Thymus (tissue), 11 donors: ENCODE measurements around the gene CCDC134. TPM values are rescaled to one million over a fixed set of nuclear protein-coding genes. Genes with fewer than 3 reads are reported as not detected.

Source experiments
- DNase-seq, 9 donors: peaks; one replicate each; pipeline ENCODE4 v3.0.0-alpha.2; 2013; ENCODE audit warnings: low spot score in 9 of 9, low read depth in 6 of 9, missing footprints in 1 of 9
- H3K27ac ChIP-seq, 2 donors: one replicate each; pipeline ENCODE4 v1.5.1; 2013; ENCODE audit warnings: control low read depth in 1 of 2, low read depth in 1 of 2, low read length in 1 of 2, mild to moderate bottlenecking in 1 of 2, moderate library complexity in 1 of 2
- H3K27me3 ChIP-seq, 2 donors: one replicate each; pipeline ENCODE4 v1.5.1; 2013; ENCODE audit warnings: low read length in 1 of 2; ENCODE audit not compliant: control insufficient read depth in 2 of 2, insufficient read depth in 1 of 2
- H3K36me3 ChIP-seq, 2 donors: one replicate each; pipeline ENCODE4 v1.5.1; 2013; ENCODE audit warnings: low read length in 1 of 2, mild to moderate bottlenecking in 1 of 2, moderate library complexity in 1 of 2; ENCODE audit not compliant: control insufficient read depth in 2 of 2, insufficient read depth in 2 of 2
- H3K4me1 ChIP-seq, 2 donors: one replicate each; pipeline ENCODE4 v1.5.1; 2013; ENCODE audit warnings: low read length in 2 of 2; ENCODE audit not compliant: control insufficient read depth in 2 of 2, insufficient read depth in 2 of 2
- H3K4me3 ChIP-seq, 2 donors: one replicate each; pipeline ENCODE4 v1.5.1; 2013; ENCODE audit warnings: low read length in 2 of 2, control low read depth in 1 of 2, mild to moderate bottlenecking in 1 of 2
- H3K9me3 ChIP-seq, 2 donors: one replicate each; pipeline ENCODE4 v1.5.1; 2013; ENCODE audit warnings: low read length in 1 of 2, mild to moderate bottlenecking in 1 of 2; ENCODE audit not compliant: control insufficient read depth in 2 of 2, insufficient read depth in 1 of 2
- WGBS: extraction: QIAGEN DNeasy Blood & Tissue Kit; methylation state at CpG from one replicate; pipeline ENCODE4 v1.1.7; 2013; 5-methylcytosine and 5-hydroxymethylcytosine counted together
- polyA plus RNA-seq: library from polyadenylated mRNA; stranded (reverse); fragments of 200-250 nt; gene quantifications from one replicate; pipeline ENCODE4 v1.2.3, GENCODE V29; 2013
- total RNA-seq: library from RNA; stranded (reverse); fragments of 120-200 nt; gene quantifications from one replicate; pipeline ENCODE4 v1.2.4, GENCODE V29; 2013
- donor health status: healthy.

CCDC134 gene
- total and polyA plus RNA-seq, 2 donors = 1.6 to 14.4 TPM

- no peak overlapping the region for H3K4me3 ChIP-seq
- no peaks in the 10 kb centered on the region for H3K4me1 ChIP-seq
- DNase-seq = no peak
- WGBS = 95% methylated on average over 5 of the region's 5 CpGs
- H3K27me3 ChIP-seq = peaks cover 0 to 2% of the 10 kb centered on the region in 2 donors
- no peaks in the 10 kb centered on the region for H3K36me3 ChIP-seq
- no peaks in the 10 kb centered on the region for H3K9me3 ChIP-seq
- H3K27ac ChIP-seq = no peak overlapping the region
Observed at GRCh38 chr22:41770715-41771468, 29.6 kb upstream of the CCDC134 start.

GRCh38 chr22:41772198-41772597 lies 28.3 kb upstream of the CCDC134 start:
- no peak overlapping the region for H3K4me3 ChIP-seq
- no peak for DNase-seq
- no peaks in the 10 kb centered on the region for H3K4me1 ChIP-seq
- WGBS = 97% methylated on average over 4 of the region's 4 CpGs
- H3K36me3 ChIP-seq = no peaks in the 10 kb centered on the region
- no peaks in the 10 kb centered on the region for H3K9me3 ChIP-seq
- H3K27ac ChIP-seq = no peak overlapping the region
- H3K27me3 ChIP-seq = peaks cover 0 to 2% of the 10 kb centered on the region in 2 donors

GRCh38 chr22:41772645-41773044 lies 27.8 kb upstream of the CCDC134 start:
- no peak for DNase-seq
- Histone ChIP-seq H3K27ac (no peak overlapping the region), H3K9me3 (no peaks in the 10 kb centered on the region)

GRCh38 chr22:41775338-41775737 lies 25.1 kb upstream of the CCDC134 start:
- H3K27me3 ChIP-seq = peaks cover 0 to 2% of the 10 kb centered on the region in 2 donors
- 97% methylated on average over 5 of the region's 5 CpGs for WGBS
- H3K27ac ChIP-seq = no peak overlapping the region
- H3K9me3 ChIP-seq = no peaks in the 10 kb centered on the region
- peaks cover 0 to 3% of the 10 kb centered on the region in 2 donors for H3K4me1 ChIP-seq
- H3K36me3 ChIP-seq = no peaks in the 10 kb centered on the region
- DNase-seq = no peak
- no peak overlapping the region for H3K4me3 ChIP-seq

More at GRCh38 chr22:41772645-41773044, 27.8 kb upstream of the CCDC134 start:
- Histone ChIP-seq H3K4me1 (no peaks in the 10 kb centered on the region), H3K4me3 (no peak overlapping the region), H3K27me3 (peaks cover 0 to 2% of the 10 kb centered on the region in 2 donors), H3K36me3 (no peaks in the 10 kb centered on the region)

GRCh38 chr22:41775976-41776375 lies 24.5 kb upstream of the CCDC134 start:
- Histone ChIP-seq H3K4me3 (no peak overlapping the region), H3K27ac (no peak overlapping the region), H3K4me1 (peaks cover 4 to 7% of the 10 kb centered on the region in 2 donors), H3K9me3 (no peaks in the 10 kb centered on the region), H3K36me3 (no peaks in the 10 kb centered on the region), H3K27me3 (peaks cover 0 to 2% of the 10 kb centered on the region in 2 donors)
- 95% methylated on average over 4 of the region's 4 CpGs for WGBS
- DNase-seq = no peak

- no peak for DNase-seq
- no peaks in the 10 kb centered on the region for H3K9me3 ChIP-seq
- H3K27me3 ChIP-seq = peaks cover 0 to 2% of the 10 kb centered on the region in 2 donors
- no peak overlapping the region for H3K4me3 ChIP-seq
- H3K36me3 ChIP-seq = no peaks in the 10 kb centered on the region
- H3K27ac ChIP-seq = no peak overlapping the region
- H3K4me1 ChIP-seq = peaks cover 8 to 11% of the 10 kb centered on the region in 2 donors
- WGBS = 94% methylated on average over 3 of the region's 3 CpGs
Observed at GRCh38 chr22:41776381-41776780, 24.1 kb upstream of the CCDC134 start.

GRCh38 chr22:41777749-41778425 lies 22.6 kb upstream of the CCDC134 start:
- Histone ChIP-seq H3K36me3 (no peaks in the 10 kb centered on the region), H3K4me3 (no peak overlapping the region), H3K9me3 (no peaks in the 10 kb centered on the region), H3K4me1 (peaks cover 9 to 16% of the 10 kb centered on the region in 2 donors), H3K27me3 (peaks cover 0 to 2% of the 10 kb centered on the region in 2 donors), H3K27ac (no peak overlapping the region)
- DNase-seq = no peak
- WGBS = 94% methylated on average over 2 of the region's 2 CpGs

- no peaks in the 10 kb centered on the region for H3K27me3 ChIP-seq
- no peaks in the 10 kb centered on the region for H3K36me3 ChIP-seq
- DNase-seq = no peak
- H3K4me1 ChIP-seq = peaks cover 9 to 16% of the 10 kb centered on the region in 2 donors
- WGBS = 73% methylated on average over 3 of the region's 3 CpGs
- no peak overlapping the region for H3K4me3 ChIP-seq
- no peak overlapping the region for H3K27ac ChIP-seq
- peaks cover 0 to 2% of the 10 kb centered on the region in 2 donors for H3K9me3 ChIP-seq
Observed at GRCh38 chr22:41779929-41780505, 20.5 kb upstream of the CCDC134 start.
